OCI-M1 (cell line): ENCODE measurements around the gene BLACAT1.

ENCODE experiments used
- DNase-seq: peaks from one replicate; lab custom pipeline; 2025; lab: John Stamatoyannopoulos, UW

BLACAT1 gene

GRCh38 chr1:205456868-205457745 lies 1.3 kb upstream of the BLACAT1 start:
- no peak for DNase-seq

- no peak for DNase-seq
Measured at GRCh38 chr1:205456383-205456867, 580 bp upstream of the BLACAT1 start.

GRCh38 chr1:205454903-205455335 lies 926 bp downstream of the BLACAT1 start:
- no peak for DNase-seq

- DNase-seq, result no peak
Measured at GRCh38 chr1:205453466-205453865, 2.4 kb downstream of the BLACAT1 start.

GRCh38 chr1:205452933-205453332 lies 2.9 kb downstream of the BLACAT1 start:
- DNase-seq, result peak; percentile 19

GRCh38 chr1:205452364-205452763 lies 3.5 kb downstream of the BLACAT1 start:
- DNase-seq, result no peak

- no peak for DNase-seq
Measured at GRCh38 chr1:205451759-205452164, 4.1 kb downstream of the BLACAT1 start.

GRCh38 chr1:205451202-205451601 lies 4.6 kb downstream of the BLACAT1 start:
- no peak for DNase-seq

- no peak for DNase-seq
Measured at GRCh38 chr1:205450448-205450847, 5.4 kb downstream of the BLACAT1 start.

- DNase-seq, result peak; percentile 41
Measured at GRCh38 chr1:205449750-205450443, 5.9 kb downstream of the BLACAT1 start.

GRCh38 chr1:205449254-205449749 lies 6.5 kb downstream of the BLACAT1 start:
- no peak for DNase-seq

GRCh38 chr1:205448540-205449253 lies 7.1 kb downstream of the BLACAT1 start:
- no peak for DNase-seq

- DNase-seq, result no peak
Measured at GRCh38 chr1:205447457-205448341, 8.1 kb downstream of the BLACAT1 start.

GRCh38 chr1:205446828-205447227 lies 9.0 kb downstream of the BLACAT1 start:
- DNase-seq, result no peak

GRCh38 chr1:205445646-205445935 lies 10.3 kb downstream of the BLACAT1 start:
- DNase-seq, result no peak

GRCh38 chr1:205444931-205445645 lies 10.8 kb downstream of the BLACAT1 start:
- no peak for DNase-seq

GRCh38 chr1:205444300-205444930 lies 11.4 kb downstream of the BLACAT1 start:
- no peak for DNase-seq

GRCh38 chr1:205443585-205444299 lies 12.1 kb downstream of the BLACAT1 start:
- no peak for DNase-seq

GRCh38 chr1:205442051-205442725 lies 13.7 kb downstream of the BLACAT1 start:
- DNase-seq, result no peak
